ENCODE measurements around the gene ACOXL. TPM values are rescaled to one million over a fixed set of nuclear protein-coding genes. Genes with fewer than 3 reads are reported as not detected.
"Not testable (repeated sequence)": the region's sequence is repeated elsewhere in the genome, so short reads cannot be mapped to it uniquely, and the experiment has no call there.

Gene ACOXL
- total and polyA plus RNA-seq, 9 donors: 0.08 to 0.56 (median 0.19) TPM

DNA sequence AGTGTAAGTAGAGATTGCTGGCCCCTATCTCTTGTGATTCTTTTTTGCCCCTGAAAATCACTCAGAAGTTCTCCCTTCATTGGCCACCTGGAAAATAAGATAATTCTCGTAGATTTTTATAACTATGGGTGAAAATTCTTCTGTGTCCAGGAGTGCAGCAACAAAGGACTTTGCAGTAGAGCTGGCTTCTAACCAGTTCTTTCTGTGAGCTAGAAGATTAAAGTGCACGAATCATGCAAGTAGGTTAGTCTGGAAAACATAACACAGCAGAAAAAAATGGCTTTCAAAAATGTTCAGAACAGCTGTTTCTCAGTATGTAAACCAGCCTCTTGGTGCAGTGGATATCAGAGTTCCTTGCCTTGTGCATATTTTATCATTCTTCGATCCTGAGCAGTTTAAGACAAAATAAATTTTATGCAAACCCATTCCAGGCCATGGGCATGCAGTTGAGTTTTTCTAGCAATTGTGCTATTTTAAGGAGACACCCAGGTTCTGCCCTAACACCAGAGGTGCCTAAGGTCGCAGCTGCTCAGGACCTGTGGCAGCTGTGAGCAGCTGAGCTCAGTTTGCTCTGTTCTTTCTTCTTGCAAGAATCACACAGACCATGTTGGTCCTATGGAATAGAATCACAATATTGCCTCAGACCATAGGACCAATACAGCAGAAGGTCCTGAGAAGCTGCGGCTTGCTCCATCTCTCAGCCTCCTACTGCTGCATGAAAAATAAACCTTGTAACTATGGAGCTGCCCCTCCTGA, 307.4 kb downstream of the ACOXL start:
- peaks cover 4% of the 10 kb centered on the region for H3K27me3 ChIP-seq (ENCODE audit: control insufficient read depth, insufficient read depth, low read length)
- WGBS (ENCODE audit: insufficient coverage): 52% methylated on average over 4 of the region's 5 CpGs
- no peaks in the 10 kb centered on the region for H3K4me1 ChIP-seq (ENCODE audit: control insufficient read depth, insufficient read depth, low read length)
- H3K36me3 ChIP-seq (ENCODE audit: control insufficient read depth, insufficient read depth, low read length): no peaks in the 10 kb centered on the region
- no peak for DNase-seq
- no peaks in the 10 kb centered on the region for H3K9me3 ChIP-seq (replicated peaks; ENCODE audit: control insufficient read depth, low read depth, low read length)
- H3K4me3 ChIP-seq (ENCODE audit: low read length): no peak overlapping the region
- H3K27ac ChIP-seq (ENCODE audit: low read length): no peak overlapping the region

DNA sequence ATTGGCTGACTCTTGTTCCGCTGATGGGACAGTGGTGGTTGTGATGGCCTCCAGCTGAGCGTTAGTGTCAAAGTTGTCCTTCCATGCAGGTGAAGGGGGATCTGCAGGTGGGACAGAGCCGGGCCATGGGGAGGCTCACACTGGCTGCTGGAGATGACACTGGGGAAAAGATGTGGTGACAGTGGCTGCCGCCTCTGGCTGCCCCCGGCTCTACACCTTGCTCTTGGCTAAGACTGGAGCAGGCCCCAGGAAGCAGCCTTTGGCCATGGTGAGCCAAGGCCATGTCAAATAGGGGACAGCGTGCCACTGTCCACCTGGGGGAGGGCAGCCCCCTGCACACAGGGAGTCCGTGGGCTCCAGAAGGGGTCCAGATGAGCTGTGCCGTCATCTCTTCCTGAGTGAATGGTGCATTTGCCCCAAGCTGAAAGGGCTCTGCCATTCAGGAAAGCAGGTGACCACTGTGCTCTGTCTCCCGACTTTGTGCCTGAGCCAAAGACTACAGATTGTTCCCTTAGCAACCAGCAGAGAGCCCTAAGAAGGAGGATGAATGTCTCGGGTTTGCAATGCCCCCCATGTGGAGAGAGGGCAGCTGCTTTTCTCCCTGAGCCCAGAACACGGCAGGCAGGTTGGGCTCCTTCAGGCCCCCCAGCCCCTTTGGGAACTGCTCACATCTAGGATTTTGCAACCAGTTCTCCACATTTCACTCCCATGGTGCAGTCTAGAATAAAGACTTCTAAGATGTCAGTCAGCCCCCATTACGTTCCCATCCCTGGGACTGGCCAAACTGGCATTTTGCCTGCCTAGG, 309.2 kb downstream of the ACOXL start:
- 95% methylated on average over 7 of the region's 12 CpGs for WGBS (ENCODE audit: insufficient coverage)
- H3K27ac ChIP-seq (ENCODE audit: low read length): no peak overlapping the region
- no peaks in the 10 kb centered on the region for H3K36me3 ChIP-seq (ENCODE audit: control insufficient read depth, insufficient read depth, low read length)
- no peak overlapping the region for H3K4me3 ChIP-seq (ENCODE audit: low read length)
- H3K27me3 ChIP-seq (ENCODE audit: control insufficient read depth, insufficient read depth, low read length): peaks cover 4% of the 10 kb centered on the region
- DNase-seq: no peak
- no peaks in the 10 kb centered on the region for H3K9me3 ChIP-seq (replicated peaks; ENCODE audit: control insufficient read depth, low read depth, low read length)
- H3K4me1 ChIP-seq (ENCODE audit: control insufficient read depth, insufficient read depth, low read length): no peaks in the 10 kb centered on the region

DNA sequence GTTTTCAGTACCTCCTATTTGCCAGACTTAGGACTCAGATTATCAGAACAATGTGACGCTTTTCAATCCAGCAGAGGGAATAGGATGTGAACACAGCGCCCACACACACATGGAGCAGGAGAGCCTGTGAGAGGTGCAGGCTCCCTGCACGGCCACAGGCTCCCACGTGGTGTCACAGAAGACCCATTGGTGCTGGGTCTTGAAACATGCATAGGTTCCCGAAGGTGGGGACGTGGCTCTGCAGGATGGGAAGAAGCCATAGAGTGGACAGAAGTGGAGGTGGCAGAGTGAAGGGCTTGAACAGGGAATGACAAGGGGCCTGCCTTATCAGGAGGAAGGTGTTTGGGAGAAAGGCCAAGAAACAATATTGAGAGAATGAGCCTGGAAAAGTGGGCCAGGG, 309.9 kb downstream of the ACOXL start:
- Histone ChIP-seq H3K4me1 (ENCODE audit: control insufficient read depth, insufficient read depth, low read length) (no peaks in the 10 kb centered on the region), H3K27me3 (ENCODE audit: control insufficient read depth, insufficient read depth, low read length) (peaks cover 4% of the 10 kb centered on the region), H3K9me3 (replicated peaks; ENCODE audit: control insufficient read depth, low read depth, low read length) (no peaks in the 10 kb centered on the region), H3K27ac (ENCODE audit: low read length) (no peak overlapping the region), H3K4me3 (ENCODE audit: low read length) (no peak overlapping the region), H3K36me3 (ENCODE audit: control insufficient read depth, insufficient read depth, low read length) (no peaks in the 10 kb centered on the region)
- WGBS (ENCODE audit: insufficient coverage): 91% methylated on average over 6 of the region's 6 CpGs
- DNase-seq: no peak

DNA sequence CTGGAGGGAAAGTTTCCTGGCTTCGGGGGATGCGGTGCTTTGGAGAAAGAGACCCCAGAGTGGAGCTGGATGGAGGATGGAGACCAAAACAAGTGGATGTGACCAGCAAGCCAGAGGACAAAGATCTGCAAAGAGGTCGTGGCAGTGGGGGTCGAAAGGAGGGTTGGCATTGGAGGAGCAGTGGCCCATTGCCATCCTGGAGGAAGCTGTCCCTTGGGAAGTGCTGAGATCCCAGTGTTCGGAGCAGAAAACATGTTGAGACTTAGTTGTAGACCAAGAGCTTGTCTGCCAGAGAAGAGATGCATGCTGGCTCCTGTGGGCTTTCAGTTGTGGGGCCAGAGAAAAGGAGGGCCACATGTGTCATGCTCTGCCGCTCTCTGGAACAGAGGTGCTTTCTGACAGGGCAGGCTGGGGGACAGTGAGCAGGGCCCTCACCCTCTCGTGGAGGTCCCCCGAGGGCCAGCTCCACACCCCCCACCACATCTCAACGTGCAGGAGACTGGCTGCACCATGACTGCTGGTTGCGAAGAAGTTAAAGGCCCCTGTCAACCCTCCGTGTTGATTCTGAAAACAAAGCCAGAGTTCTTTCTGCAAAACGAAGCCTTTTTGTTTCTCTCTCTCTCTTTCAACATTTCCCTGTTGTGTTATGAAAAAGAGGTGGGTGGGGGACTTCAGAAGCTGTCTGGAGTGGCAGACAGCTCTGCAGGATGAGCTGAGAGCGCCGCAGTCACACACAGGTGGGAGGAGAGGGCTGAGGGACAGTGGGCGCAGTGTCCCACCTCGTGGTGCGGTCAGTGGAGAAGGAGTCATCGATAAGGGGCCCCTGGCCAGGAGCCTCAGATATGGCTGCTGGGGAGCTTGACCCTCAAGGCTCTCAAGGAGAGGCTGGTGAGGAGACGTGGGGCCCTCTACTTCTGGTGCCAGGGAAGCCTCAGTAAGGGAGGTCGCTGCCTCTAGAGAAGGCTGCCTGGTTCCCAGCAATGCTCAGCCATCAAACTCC, 310.7 kb downstream of the ACOXL start:
- 80% methylated on average over 16 of the region's 20 CpGs for WGBS (ENCODE audit: insufficient coverage)
- no peak for DNase-seq
- no peak overlapping the region for H3K27ac ChIP-seq (ENCODE audit: low read length)
- H3K27me3 ChIP-seq (ENCODE audit: control insufficient read depth, insufficient read depth, low read length): peaks cover 2% of the 10 kb centered on the region
- no peaks in the 10 kb centered on the region for H3K4me1 ChIP-seq (ENCODE audit: control insufficient read depth, insufficient read depth, low read length)
- no peak overlapping the region for H3K4me3 ChIP-seq (ENCODE audit: low read length)
- H3K9me3 ChIP-seq (replicated peaks; ENCODE audit: control insufficient read depth, low read depth, low read length): no peaks in the 10 kb centered on the region
- H3K36me3 ChIP-seq (ENCODE audit: control insufficient read depth, insufficient read depth, low read length): no peaks in the 10 kb centered on the region

DNA sequence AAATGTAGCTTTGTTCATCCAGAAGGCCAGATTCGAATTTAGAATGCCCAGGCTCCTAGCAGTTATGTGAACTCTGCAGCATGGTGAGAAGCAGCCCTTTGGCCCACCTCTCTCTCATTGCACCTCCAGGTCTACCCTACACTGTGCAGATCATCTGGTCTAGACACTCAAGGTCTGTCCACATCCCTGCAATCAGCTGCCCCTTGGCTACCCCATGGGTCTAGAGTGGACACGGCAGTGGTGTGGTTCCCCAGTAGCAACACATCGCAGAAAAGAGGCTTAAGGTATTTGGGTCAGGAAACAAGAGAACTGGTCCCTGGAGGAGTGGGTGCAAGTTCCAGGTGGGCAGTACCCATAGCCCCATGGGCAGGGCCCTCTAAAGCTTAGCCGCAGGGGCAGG, 311.7 kb downstream of the ACOXL start:
- DNase-seq: no peak
- no peaks in the 10 kb centered on the region for H3K9me3 ChIP-seq (replicated peaks; ENCODE audit: control insufficient read depth, low read depth, low read length)
- H3K4me1 ChIP-seq (ENCODE audit: control insufficient read depth, insufficient read depth, low read length): no peaks in the 10 kb centered on the region
- peaks cover 2% of the 10 kb centered on the region for H3K27me3 ChIP-seq (ENCODE audit: control insufficient read depth, insufficient read depth, low read length)
- no peak overlapping the region for H3K27ac ChIP-seq (ENCODE audit: low read length)
- H3K36me3 ChIP-seq (ENCODE audit: control insufficient read depth, insufficient read depth, low read length): no peaks in the 10 kb centered on the region
- H3K4me3 ChIP-seq (ENCODE audit: low read length): no peak overlapping the region
- 80% methylated on average over 4 of the region's 4 CpGs for WGBS (ENCODE audit: insufficient coverage)

DNA sequence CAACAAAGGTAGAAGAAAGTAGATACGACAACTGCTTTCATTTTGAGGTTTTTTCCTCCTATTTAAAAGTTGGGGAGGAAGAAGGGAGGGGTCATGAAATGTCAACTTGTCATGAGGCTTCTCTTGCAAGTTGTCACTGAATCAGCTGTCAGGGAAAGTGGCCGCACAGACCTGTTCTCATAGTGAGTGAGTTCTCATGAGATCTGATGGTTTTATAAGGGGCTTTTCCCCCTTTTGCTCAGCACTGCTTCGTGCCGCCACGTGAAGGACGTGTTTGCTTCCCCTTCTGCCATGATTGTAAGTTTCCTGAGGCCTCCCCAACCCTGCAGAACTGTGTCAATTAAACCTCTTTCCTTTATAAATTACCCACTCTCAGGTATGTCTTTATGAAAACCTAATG, 312.9 kb downstream of the ACOXL start:
- H3K27ac ChIP-seq (ENCODE audit: low read length); H3K4me3 ChIP-seq (ENCODE audit: low read length); H3K27me3 ChIP-seq (ENCODE audit: control insufficient read depth, insufficient read depth, low read length); H3K4me1 ChIP-seq (ENCODE audit: control insufficient read depth, insufficient read depth, low read length); H3K9me3 ChIP-seq (replicated peaks; ENCODE audit: control insufficient read depth, low read depth, low read length); DNase-seq; H3K36me3 ChIP-seq (ENCODE audit: control insufficient read depth, insufficient read depth, low read length): not testable (repeated sequence)
- WGBS (ENCODE audit: insufficient coverage): 86% methylated on average over 4 of the region's 6 CpGs

DNA sequence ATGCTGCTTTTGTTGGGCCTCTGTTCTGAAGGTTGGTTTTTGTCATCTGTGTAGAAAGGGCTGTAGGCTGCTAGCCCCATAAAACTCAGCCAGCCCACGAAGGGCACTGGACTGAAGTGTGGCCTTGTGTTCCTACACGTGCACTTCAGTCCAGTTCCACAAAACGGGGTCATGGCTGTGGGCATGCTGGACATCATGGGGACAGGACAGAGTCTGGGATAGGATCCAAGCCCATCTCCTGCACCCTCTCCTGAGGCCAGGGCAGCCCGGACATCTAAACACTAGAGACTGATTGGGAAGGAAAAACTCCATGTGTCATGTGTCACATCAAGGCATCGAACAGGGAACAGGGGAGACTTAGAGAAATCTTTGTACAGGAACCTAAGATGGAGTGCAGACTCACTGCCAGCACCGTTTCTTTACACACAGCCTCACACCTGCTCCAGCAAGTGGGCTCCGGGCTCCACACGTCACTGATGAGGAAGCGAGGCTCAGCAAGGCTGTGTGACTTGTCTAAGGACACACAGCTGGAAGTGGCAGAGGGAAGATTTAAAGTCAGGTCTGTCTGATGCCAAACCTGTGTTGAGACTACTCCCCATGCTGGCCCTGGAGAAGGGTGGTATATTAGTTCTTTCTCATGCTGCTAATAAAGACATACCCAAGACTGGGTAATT, 313.5 kb downstream of the ACOXL start:
- DNase-seq: no peak

DNA sequence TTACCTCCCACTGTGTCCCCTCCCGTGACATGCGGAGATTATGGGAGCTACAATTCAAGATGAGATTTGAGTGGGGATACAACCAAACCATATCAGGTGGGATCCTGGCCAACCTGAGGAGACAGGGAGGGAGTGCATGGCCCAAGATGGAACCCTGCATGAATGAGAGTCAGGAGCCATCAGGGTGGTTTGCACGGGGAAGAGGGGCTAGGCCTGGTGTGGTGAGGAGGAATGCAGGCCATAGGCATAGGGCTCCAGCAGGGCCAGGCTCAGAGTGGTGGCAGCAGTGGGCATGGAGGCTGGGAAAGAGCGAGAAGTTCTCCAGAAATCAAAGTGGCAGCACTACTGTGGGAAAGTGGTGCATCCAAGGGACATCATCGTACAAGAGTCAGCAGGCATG, 314.3 kb downstream of the ACOXL start:
- H3K4me3 ChIP-seq (ENCODE audit: low read length): no peak overlapping the region
- DNase-seq: no peak
- H3K27me3 ChIP-seq (ENCODE audit: control insufficient read depth, insufficient read depth, low read length): peaks cover 2% of the 10 kb centered on the region
- H3K4me1 ChIP-seq (ENCODE audit: control insufficient read depth, insufficient read depth, low read length): no peaks in the 10 kb centered on the region
- H3K27ac ChIP-seq (ENCODE audit: low read length): no peak overlapping the region
- no peaks in the 10 kb centered on the region for H3K36me3 ChIP-seq (ENCODE audit: control insufficient read depth, insufficient read depth, low read length)
- H3K9me3 ChIP-seq (replicated peaks; ENCODE audit: control insufficient read depth, low read depth, low read length): no peaks in the 10 kb centered on the region
- WGBS (ENCODE audit: insufficient coverage): 85% methylated on average over 3 of the region's 5 CpGs

More for the DNA sequence above, 313.5 kb downstream of the ACOXL start:
- Histone ChIP-seq H3K4me1 (ENCODE audit: control insufficient read depth, insufficient read depth, low read length) (no peaks in the 10 kb centered on the region), H3K27me3 (ENCODE audit: control insufficient read depth, insufficient read depth, low read length) (peaks cover 2% of the 10 kb centered on the region), H3K9me3 (replicated peaks; ENCODE audit: control insufficient read depth, low read depth, low read length) (no peaks in the 10 kb centered on the region), H3K36me3 (ENCODE audit: control insufficient read depth, insufficient read depth, low read length) (no peaks in the 10 kb centered on the region), H3K27ac (ENCODE audit: low read length) (no peak overlapping the region), H3K4me3 (ENCODE audit: low read length) (no peak overlapping the region)
- 81% methylated on average over 8 of the region's 9 CpGs for WGBS (ENCODE audit: insufficient coverage)

DNA sequence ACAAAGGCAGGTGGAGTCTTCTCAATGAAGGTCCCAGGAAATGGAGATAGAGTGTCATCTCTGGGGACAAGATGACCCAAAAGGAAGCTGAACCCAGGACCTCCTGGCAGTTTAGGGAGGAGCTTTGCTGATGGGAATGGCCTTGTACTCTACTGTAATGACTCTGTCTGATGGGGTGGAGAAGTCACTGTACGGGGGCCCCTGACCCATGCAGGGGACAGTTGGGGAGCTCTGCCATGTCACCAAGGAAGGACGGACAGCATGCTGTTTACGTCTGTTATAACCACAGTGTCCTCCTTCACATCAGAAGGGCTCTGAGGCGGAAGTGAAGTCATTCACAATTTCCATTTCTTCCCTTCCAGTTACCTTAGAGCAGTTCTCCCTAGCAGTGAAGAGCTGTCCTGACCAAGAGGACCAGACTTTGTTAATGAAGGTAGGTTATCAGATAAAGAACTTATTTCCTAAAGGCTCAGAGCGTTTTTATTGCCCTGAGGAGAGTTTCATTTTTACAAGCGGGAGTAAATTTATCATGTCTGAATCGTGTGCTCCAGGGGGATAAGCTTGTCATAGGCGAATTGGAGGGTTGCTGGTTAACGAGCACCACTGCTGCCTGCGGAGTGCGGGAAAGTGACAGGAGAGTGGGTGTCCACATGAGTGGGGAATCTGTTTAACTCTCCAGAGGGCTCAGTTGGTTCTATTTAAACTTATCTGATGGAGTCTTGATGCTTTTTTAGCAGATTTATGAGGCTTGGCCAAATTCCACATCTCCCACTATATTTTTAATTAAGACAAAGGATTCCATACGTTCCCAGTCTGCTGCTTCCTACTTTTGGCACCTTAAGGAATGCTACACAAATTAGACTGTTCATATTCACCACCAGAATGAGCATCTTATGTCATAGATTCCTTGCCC, 316.7 kb downstream of the ACOXL start:
- peaks cover 2% of the 10 kb centered on the region for H3K27me3 ChIP-seq (ENCODE audit: control insufficient read depth, insufficient read depth, low read length)
- H3K36me3 ChIP-seq (ENCODE audit: control insufficient read depth, insufficient read depth, low read length): no peaks in the 10 kb centered on the region
- no peak overlapping the region for H3K4me3 ChIP-seq (ENCODE audit: low read length)
- 45% methylated on average over 10 of the region's 12 CpGs for WGBS (ENCODE audit: insufficient coverage)
- H3K4me1 ChIP-seq (ENCODE audit: control insufficient read depth, insufficient read depth, low read length): no peaks in the 10 kb centered on the region
- no peak for DNase-seq
- H3K9me3 ChIP-seq (replicated peaks; ENCODE audit: control insufficient read depth, low read depth, low read length): no peaks in the 10 kb centered on the region
- H3K27ac ChIP-seq (ENCODE audit: low read length): no peak overlapping the region

Data from muscle of leg (tissue), 11 donors.